Uterus (tissue), 2 donors: Measurements from ENCODE around the gene PLA2G2D.

Source experiments
- POLR2A ChIP-seq, 2 donors: fragments of 450-650 bp; IDR thresholded peaks; one replicate each; pipeline ENCODE4 v1.6.1; 2016; ENCODE audit warnings: antibody characterized with exemption in 2 of 2, mild to moderate bottlenecking in 1 of 2, moderate library complexity in 1 of 2
- TF ChIP-seq, protein P1 (sequence below), 4 experiments: fragments of 200-600 bp in 2 of 4; fragments of 450-650 bp in 2 of 4; sonication (generic) in 2 of 4; IDR thresholded peaks; one replicate each; pipeline ENCODE4 v1.5.1; 2016 to 2019; ENCODE audit warnings: antibody characterized with exemption in 4 of 4, mild to moderate bottlenecking in 2 of 4, moderate library complexity in 1 of 4

DNA sequence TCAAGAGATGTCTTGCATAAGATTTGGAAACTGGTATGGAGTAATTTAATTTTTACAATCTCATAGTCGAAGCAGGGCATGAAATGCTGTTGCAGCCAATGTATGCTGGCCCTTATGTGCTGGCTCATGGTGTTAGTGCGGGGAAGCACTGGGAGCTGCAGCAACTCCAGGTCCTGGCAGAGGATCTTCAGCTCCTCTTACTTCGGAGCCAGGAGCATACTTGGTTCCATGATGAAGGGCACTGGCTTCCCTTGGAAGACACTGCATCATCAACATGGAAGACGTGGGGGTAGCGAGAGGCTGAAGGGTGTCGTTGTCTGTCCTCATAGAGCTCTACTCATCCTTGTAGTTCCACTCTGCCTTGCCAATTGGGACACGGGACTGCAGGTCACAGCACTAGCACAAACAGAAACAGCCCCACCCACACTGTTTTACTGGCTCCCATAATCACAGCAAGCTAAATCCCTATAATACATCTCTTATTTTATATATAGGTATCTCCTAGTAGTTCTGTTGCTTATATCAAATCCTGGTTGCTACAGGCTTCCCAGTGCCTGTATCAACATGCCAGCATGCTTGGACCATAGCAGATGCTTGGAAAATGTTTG, 22.4 kb downstream of the PLA2G2D start:
- no peak for TF ChIP-seq POLR2A (IDR thresholded peaks at IDR 0.05)
- TF ChIP-seq, protein P1, sequence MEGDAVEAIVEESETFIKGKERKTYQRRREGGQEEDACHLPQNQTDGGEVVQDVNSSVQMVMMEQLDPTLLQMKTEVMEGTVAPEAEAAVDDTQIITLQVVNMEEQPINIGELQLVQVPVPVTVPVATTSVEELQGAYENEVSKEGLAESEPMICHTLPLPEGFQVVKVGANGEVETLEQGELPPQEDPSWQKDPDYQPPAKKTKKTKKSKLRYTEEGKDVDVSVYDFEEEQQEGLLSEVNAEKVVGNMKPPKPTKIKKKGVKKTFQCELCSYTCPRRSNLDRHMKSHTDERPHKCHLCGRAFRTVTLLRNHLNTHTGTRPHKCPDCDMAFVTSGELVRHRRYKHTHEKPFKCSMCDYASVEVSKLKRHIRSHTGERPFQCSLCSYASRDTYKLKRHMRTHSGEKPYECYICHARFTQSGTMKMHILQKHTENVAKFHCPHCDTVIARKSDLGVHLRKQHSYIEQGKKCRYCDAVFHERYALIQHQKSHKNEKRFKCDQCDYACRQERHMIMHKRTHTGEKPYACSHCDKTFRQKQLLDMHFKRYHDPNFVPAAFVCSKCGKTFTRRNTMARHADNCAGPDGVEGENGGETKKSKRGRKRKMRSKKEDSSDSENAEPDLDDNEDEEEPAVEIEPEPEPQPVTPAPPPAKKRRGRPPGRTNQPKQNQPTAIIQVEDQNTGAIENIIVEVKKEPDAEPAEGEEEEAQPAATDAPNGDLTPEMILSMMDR (IDR thresholded peaks at IDR 0.05): no peak
